Hematopoietic multipotent progenitor cell (in vitro differentiated cells): ENCODE results near the gene SLC25A44. TPM values are rescaled to one million over a fixed set of nuclear protein-coding genes. Genes with fewer than 3 reads are reported as not detected.
"Not testable (repeated sequence)": the region's sequence is repeated elsewhere in the genome, so short reads cannot be mapped to it uniquely, and the experiment has no call there.

Experiments used
- DNase-seq, 3 donors: peaks; one replicate each; pipeline ENCODE4 v3.0.0-alpha.2; 2011 to 2015; ENCODE audit warnings: low read depth in 2 of 3, low spot score in 2 of 3
- total RNA-seq: library from RNA; depleted of rRNA; stranded (reverse); fragments of >200 nt; gene quantifications from one replicate; pipeline ENCODE4 v1.2.3, GENCODE V29; 2012

Gene SLC25A44
- total RNA-seq, 1 donor = 13.2 TPM

DNA sequence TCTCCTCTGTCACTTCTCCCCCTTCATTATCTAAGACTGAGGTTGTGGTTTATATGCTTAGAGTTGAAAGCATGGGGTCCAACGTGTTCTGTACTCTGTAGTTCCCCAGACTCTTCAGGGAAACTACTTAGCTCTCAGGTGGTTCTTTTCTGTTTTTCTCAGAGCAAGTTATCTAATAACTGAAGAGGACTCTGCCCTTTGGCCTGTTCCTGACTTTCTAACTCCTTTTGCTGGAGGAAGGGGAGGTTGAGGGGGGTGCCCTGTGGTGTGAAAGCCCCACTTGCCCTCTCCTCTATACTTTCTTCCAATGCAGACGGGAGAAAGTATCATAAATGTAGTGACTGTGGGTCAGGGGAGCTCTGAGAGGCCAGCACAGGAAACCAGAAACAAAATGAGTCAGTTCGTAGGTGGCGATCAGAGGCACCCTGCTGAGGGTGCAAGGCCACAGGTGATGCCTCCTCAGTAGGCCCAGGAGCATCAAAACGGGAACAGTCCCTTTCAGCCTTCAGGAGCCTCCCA lies 5.0 kb downstream of the SLC25A44 start:
- no peak for DNase-seq

DNA sequence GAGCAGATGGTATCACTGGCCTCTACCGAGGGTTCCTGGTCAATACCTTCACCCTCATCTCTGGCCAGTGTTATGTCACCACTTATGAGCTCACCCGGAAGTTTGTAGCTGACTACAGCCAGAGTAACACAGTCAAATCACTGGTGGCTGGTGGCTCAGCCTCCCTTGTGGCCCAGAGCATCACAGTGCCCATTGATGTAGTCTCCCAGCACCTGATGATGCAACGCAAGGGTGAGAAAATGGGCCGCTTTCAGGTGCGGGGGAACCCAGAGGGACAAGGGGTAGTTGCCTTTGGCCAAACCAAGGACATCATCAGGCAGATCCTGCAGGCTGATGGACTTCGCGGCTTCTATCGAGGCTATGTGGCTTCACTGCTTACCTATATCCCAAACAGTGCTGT lies 6.1 kb downstream of the SLC25A44 start:
- DNase-seq = no peak

DNA sequence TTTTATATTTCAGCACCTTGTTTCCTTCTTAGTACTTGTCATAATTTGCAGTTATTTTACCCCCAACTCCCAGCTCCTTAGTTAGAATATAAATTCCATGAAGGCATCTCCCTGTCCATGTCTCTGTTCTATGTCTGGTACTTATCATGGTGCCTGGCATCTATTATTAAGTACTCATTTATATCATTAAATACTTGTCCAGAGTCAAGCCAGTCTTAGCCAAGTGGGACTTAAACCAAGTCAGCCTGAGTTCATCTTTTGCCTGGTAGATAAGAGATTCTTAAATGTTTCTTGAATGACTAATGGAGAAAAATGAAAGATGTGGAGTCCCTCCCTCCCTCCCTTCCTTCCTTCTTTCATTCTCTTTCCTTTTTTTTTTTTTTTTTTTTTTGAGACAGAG lies 9.4 kb downstream of the SLC25A44 start:
- no peak for DNase-seq

DNA sequence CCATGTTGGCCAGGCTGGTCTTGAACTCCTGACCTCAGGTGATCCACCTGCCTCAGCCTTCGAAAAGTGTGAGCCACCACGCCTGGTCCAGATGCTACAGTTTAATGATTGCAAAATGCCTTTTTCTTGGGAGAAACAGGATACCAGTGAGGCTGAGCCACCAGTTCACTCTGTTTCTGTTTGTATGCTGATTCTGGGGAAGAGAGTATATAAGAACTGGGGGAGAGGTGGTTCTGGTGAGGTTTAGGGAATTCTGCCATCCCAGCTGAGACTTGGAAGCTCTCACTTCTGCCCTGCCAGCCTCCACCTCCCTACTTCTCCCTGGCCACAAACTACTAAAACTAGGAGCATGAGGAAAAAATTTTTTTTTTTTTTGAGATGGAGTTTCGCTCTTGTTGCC lies 10.8 kb downstream of the SLC25A44 start:
- DNase-seq = no peak

DNA sequence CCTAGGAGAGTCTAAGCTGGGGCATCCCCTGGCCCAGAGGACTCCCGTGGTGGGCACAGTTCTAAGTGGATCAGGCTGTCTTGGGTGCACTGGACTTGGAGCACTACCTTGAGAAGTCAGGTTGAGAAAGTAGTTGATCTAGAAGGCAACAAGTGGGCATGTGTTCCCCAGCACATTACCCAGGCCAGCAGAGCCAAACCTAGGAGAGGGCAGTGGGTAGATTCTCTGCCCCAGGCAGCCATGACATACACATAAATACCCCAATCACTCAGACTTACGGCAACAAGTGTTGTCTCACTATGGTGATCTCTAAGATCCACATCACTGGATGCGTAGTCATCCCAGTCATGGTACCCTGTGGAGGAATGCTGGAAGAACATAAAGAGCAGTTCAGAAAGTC lies 17.3 kb downstream of the SLC25A44 start:
- DNase-seq = no peak

DNA sequence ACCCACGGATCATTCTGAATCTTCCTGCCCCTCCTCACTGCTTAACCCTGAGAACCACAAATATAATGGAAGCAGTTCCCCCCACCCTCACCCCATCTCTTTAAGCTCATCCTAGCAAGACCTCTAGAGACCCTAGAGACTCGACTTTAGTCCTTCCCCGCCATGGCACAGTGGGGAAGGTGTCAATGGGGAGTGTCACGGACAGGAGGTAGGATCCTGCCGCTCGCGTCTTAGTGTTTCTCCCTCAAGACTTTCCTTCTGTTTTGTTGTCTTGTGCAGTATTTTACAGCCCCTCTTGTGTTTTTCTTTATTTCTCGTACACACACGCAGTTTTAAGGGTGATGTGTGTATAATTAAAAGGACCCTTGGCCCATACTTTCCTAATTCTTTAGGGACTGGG lies 18.2 kb downstream of the SLC25A44 start:
- DNase-seq = no peak

DNA sequence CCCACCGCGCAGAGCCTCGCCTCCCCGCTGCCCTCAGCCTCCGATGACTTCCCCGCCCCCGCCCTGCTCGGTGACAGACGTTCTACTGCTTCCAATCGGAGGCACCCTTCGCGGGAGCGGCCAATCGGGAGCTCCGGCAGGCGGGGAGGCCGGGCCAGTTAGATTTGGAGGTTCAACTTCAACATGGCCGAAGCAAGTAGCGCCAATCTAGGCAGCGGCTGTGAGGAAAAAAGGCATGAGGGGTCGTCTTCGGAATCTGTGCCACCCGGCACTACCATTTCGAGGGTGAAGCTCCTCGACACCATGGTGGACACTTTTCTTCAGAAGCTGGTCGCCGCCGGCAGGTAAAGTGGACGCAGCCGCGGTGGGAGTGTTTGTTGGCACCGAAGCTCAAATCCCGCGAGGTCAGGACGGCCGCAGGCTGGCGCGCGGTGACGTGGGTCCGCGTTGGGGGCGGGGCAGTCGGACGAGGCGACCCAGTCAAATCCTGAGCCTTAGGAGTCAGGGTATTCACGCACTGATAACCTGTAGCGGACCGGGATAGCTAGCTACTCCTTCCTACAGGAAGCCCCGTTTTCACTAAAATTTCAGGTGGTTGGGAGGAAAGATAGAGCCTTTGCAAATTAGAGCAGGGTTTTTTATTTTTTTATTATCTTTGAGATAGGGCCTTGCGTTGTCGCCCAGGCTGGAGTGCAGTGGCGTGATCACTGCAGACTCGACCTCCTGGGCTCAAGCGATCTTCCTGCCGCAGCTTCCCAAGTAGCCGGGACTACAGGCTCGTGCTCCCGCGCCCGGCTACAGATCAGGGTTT lies 19.1 kb downstream of the SLC25A44 start, which contains the start of gene PMF1:
Gene PMF1 (plus strand): TSS at position 175 of the 811 bp plus-strand sequence. CDS start 9 bp downstream, at position 184.
- DNase-seq = peak; percentile 87 to 97 (median 96)

DNA sequence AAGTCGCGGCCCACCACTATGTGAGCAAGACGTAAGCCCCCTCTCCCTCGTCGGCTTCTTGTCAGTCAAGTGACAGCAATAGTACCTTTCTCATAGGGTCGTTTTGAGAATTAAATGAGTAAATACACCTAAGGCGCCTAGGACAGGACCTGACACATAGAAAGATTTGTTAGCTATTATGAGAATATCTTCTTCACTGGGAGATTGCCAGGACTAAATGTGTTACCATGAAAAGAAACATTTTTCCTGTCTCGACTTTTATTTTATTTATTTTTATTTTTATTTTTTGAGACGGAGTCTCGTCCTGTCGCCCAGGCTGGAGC lies 19.7 kb downstream of the SLC25A44 start:
- peak in 1 of 3 donors; percentile 25 for DNase-seq

DNA sequence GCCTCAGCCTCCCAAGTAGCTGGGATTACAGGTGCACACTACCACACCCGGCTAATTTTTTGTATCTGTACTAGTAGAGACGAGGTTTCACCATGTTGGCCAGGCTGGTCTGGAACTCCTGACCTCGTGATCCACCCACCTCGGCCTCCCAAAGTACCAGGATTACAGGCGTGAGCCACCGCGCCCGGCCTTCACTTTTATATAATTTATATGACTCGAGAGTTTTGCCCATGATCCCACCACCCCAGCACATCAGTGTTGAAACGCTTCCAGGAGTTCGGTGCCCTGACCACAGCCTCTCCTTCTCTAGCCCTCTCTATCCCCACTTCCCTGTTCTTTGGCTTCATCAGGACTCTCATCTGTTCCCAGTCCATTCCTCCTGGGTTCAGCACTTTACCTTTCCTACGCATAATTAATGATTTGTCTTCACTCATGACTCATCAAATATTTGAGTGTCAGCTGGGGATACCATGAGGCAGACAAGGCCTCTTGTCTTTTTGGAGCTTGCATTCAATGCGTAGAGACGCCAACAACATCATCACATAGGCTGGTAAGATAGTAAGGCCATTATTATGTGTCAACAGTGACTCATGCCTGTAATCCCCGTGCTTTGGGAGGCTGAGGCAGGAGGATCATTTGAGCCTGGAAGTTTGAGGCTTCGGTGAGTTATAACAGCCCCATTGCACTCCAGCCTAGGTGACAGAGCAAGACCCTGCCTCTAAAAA lies 20.3 kb downstream of the SLC25A44 start:
- DNase-seq = no peak

DNA sequence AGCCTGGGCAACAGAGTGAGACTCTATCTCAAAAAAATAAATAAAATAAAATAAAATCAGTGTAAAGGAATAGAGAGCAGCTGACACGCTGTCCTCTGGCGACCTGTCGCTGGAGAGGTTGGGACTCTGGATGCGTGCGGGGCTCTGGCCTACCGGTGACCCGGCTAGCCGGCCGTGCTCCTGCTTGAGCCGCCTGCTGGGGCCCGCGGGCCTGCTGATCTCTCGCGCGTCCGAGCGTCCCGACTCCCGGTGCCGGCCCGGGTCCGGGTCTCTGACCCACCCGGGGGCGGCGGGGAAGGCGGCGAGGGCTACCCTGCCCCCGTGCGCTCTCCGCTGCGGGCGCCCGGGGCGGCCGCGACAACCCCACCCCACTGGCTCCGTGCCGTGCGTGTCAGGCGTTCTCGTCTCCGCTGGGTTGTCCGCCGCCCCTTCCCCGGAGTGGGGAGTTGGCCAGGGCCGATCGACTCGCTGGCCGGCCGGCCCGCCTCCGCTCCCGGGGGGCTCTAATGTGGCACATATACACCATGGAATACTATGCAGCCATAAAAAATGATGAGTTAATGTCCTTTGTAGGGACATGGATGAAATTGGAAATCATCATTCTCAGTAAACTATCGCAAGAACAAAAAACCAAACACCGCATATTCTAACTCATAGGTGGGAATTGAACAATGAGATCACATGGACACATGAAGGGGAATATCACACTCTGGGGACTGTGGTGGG lies 22.6 kb downstream of the SLC25A44 start:
- DNase-seq = not testable (repeated sequence)

DNA sequence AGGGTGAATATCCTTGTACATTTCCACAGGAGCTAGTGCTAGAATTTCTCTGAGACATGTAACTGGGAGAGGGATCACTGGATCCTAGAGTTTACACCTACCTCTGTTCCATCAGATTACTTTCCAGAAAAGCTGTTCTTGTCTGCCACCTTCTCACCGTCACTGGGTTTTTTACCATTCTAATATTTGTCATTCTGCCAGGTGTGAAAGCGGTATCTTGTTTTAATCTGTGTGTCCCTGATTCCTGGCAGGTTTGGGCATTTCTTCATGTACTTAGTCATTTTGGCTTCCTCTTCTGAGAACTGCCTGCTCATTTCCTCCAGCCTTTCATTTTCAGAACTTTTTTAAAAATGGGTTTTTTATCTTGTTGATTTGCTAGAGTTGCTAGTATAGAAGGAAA lies 24.0 kb downstream of the SLC25A44 start:
- DNase-seq = peak in 2 of 3 donors; percentile 77 to 85

DNA sequence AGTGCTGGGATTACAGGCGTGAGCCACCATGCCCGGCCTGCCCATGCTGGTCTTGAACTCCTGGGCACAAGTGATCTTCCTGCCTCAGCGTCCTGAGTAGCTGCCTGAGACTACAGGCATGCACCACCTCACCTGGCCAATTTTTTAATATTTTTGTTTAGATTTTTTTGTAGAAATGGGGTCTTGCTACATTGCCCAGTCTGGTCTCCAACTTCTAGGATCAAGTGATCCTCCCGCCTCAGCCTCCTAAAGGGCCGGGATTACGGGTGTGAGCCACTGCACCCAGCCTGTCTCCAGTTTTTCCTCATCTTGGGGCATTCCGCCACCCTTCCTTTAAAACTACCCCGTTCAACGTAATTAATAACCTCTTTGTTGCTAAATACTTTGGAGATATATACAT lies 26.3 kb downstream of the SLC25A44 start:
- DNase-seq = no peak

DNA sequence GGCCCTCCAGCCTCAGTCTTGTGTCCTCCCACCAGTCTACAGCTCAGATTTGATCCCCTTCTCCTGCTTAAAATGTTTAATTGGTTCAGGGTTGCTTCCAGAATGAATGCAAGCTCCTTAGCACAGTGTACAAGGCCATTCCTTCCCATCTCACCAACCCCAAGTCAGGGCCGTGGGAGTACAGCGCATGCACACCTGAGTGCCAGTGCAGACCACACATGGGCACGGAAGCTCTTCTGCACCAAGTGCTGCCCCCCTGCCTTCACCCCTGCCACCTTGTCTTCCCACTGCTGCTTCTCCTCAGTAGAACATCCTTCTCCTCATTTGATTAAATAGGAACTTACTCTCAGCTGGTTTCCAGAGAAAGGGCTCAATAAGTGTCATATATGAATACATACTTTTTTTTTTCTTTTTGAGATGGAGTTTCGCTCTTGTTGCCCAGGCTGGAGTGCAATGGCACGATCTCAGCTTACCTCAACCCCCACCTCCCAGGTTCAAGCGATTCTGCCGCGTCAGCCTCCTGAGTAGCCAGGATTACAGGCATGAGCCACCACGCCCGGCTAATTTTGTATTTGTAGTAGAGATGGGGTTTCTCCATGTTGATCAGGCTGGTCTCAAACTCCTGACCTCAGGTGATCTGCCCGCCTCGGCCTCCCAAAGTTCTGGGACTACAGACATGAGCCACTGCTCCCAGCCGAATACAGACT lies 28.2 kb downstream of the SLC25A44 start:
- DNase-seq = no peak

DNA sequence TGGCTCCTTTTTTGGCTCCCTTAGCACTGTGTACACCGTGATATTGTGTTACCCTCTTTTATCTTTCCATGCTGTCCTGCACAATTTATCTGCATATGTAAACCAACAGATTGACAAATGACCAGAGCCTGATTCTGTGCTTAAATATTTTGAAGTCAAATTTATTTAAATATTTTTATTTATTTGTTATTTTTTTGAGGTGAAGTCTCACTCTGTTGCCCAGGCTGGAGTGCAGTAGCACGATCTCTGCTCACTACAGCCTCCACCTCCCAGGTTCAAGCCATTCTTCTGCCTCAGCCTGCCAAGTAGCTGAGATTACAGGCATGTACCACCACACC lies 31.7 kb downstream of the SLC25A44 start:
- DNase-seq = no peak

DNA sequence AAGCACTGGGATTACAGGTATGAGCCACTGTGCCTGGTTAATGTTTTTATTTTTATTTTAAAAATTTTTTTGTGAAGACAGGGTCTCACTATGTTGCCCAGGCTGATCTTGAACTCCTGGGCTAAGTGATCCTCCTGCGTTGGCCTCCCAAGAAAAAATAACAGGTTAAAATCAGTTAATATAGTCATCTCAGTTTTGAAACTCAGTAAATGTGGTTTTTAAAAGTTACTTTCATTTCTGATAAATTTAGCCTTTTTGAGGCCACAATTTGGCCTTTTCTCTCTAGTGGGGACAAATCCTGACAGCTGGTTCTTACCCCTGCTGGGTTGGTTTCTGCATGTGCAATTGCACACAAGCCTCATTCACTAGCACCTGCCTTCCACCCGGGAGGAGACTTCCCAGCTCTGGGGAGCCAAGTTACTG lies 32.2 kb downstream of the SLC25A44 start:
- DNase-seq = no peak

DNA sequence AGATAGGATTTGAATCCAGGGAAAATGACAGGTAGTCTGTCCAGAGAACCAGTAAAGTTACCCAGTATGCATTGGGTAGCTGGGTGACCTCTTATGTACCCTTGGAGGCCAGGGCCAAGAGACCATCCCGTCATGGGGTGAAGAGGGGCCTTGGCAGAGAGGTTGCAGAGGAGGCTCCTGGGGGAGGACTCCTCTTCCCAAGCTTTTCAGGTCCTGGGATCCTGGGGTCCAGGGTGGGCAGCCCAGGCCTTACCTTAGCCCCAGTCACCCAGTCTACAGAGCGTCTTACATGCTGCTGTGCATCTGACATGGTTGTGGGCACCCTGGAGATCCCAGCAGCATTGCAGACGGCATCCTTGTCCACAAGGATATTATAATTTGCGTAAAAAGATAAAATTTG lies 32.9 kb downstream of the SLC25A44 start:
- no peak for DNase-seq

DNA sequence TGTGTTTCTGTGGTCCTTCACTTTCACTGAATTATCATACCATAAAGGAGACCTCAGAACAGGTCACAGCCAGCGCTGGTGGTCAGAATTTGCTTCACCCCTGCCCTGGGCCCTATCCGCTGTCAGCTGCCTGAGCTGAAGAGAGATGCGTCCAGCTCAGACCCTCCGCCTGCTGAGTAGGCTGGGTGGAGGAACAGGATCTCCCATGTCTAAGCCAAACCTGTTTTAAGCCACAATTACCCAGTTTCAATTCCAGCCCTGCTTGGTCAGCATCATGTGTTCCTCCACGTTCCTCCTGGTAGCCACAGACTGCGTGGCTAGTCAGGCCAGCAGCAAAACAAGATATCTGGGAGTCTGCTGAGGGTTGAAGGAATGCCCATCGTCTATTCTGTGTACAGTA lies 34.6 kb downstream of the SLC25A44 start:
- DNase-seq = no peak

DNA sequence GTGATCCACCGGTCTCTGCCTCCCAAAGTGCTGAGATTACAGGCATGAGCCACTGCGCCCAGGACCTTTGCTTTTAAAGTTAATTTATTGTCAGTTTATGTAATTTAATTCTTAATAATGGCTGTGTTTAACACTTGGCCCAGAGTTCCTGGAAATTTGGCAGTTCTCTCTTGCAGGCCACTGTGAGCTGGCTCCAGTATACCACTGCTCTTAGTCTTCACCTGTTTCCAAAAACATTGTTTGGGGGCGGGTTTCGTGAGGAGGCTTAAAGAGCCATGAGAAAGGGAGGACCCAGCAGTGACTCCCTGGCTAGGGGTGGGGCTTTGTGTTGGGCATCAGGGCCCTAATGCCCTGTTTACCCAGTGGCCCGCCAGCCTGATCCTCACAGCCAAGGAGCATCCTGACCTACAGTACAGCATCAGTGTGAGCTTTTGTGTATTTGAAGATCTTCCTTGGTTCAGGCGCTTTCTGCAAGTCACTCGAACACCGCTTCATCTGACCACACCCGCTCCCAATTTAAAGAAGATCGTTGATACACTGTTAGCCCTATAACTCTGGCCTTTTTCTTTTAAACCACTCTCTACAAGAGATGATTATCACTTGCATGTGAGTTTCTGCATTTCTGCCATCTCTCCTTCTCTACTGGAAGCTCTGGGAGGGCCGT lies 36.0 kb downstream of the SLC25A44 start:
- no peak for DNase-seq

DNA sequence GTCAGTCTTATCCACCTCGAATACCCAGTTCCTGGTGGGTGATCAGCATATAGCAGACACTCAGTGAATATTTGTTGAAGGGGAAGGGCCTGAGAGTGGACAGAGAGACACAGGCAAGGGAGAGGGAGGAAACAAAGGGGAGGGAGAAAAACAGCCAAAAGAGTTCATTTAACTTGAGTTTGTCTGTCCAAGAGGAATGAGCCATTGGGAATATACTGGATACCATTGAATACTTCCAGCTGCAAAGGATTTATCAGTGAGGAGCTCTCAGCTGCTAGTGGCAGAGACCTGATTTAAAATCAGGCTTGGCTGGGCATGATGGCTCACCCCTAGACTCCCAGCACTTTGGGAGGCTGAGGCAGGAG lies 36.6 kb downstream of the SLC25A44 start:
- DNase-seq = no peak

DNA sequence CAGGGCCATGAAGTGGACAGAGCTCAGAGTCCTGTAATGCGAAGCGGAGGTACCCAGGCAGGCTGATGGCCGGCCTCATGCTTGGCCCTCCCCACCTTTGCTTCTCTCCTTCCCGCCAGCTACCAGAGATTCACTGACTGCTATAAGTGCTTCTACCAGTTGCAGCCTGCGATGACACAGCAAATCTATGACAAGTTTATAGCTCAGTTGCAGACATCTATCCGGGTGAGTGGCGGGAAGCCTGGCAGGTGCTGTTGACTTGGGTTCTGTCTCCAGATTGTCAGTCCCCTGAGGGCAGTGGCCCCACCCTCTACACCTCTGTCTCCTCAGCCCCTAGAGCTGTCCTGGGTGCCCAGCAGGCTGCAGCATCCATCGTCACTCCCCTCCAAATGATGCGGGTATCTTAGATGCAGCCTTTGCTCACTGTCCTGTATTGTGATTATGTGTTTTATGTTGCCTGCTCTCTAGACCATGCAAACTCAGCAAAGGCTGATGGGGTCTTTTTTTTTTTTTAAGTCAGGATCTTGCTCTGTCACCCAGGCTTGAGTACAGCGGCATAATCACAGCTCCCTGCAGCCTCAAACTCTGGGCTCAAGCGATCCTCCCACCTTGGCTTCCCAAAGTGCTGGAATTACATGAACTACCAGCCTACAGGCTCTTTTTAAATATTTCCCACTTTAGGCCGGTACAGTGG lies 38.4 kb downstream of the SLC25A44 start:
- DNase-seq = no peak
